HEK293 (cell line): ENCODE data around the gene B4GALT3.

Experiments
- FEZF1 ChIP-seq: fragments of 450-650 bp; formaldehyde crosslinking; IDR thresholded peaks from 2 replicates; pipeline ENCODE4 v1.5.1; 2016; ENCODE audit warnings: missing biosample characterization, missing genetic modification characterization
- HOXC10 ChIP-seq: sonication (generic); formaldehyde crosslinking; IDR thresholded peaks from 2 replicates; pipeline ENCODE4 v1.8.1; 2023; ENCODE audit warnings: mild to moderate bottlenecking, missing genetic modification reagents
- KLF17 ChIP-seq: fragments of 450-650 bp; formaldehyde crosslinking; IDR thresholded peaks from 2 replicates; pipeline ENCODE4 v1.5.1; 2016; ENCODE audit warnings: missing biosample characterization, missing genetic modification characterization
- KLF9 ChIP-seq: fragments of 450-650 bp; formaldehyde crosslinking; IDR thresholded peaks from 2 replicates; pipeline ENCODE4 v1.5.1; 2016; ENCODE audit warnings: missing biosample characterization, missing genetic modification characterization, low read depth
- MZF1 ChIP-seq: fragments of 450-650 bp; formaldehyde crosslinking; IDR thresholded peaks from 2 replicates; pipeline ENCODE4 v1.5.1; 2017; ENCODE audit warnings: missing biosample characterization, missing genetic modification characterization, borderline replicate concordance
- PRDM1 ChIP-seq: fragments of 450-650 bp; formaldehyde crosslinking; IDR thresholded peaks from 2 replicates; pipeline ENCODE4; 2016; ENCODE audit warnings: missing biosample characterization, missing genetic modification characterization
- SALL2 ChIP-seq: fragments of 450-650 bp; formaldehyde crosslinking; IDR thresholded peaks from 2 replicates; pipeline ENCODE4 v1.5.0; 2017; ENCODE audit warnings: missing biosample characterization, mild to moderate bottlenecking, missing genetic modification characterization, borderline replicate concordance
- SCRT1 ChIP-seq: fragments of 450-650 bp; formaldehyde crosslinking; IDR thresholded peaks from 2 replicates; pipeline ENCODE4 v1.5.1; 2016; ENCODE audit warnings: missing biosample characterization, missing genetic modification characterization, borderline replicate concordance
- TRIM28 ChIP-seq: IDR thresholded peaks from 2 replicates; pipeline ENCODE4 v1.6.1; 2011; ENCODE audit warnings: low read length, control low read depth, borderline replicate concordance
- ZBTB20 ChIP-seq: fragments of 450-650 bp; formaldehyde crosslinking; IDR thresholded peaks from 2 replicates; pipeline ENCODE4 v1.5.1; 2016; ENCODE audit warnings: missing biosample characterization, missing genetic modification characterization
- ZBTB21 ChIP-seq: fragments of 450-650 bp; formaldehyde crosslinking; IDR thresholded peaks from 2 replicates; pipeline ENCODE4 v1.5.1; 2017; ENCODE audit warnings: missing biosample characterization, missing genetic modification characterization
- ZBTB44 ChIP-seq: fragments of 450-650 bp; IDR thresholded peaks from 2 replicates; pipeline ENCODE4 v1.5.1; 2018; ENCODE audit warnings: missing biosample characterization, mild to moderate bottlenecking, missing genetic modification characterization
- ZNF10 ChIP-seq: fragments of 450-650 bp; formaldehyde crosslinking; IDR thresholded peaks from 2 replicates; pipeline ENCODE4 v1.5.1; 2017; ENCODE audit warnings: missing biosample characterization, missing genetic modification characterization
- ZNF18 ChIP-seq: fragments of 450-650 bp; formaldehyde crosslinking; IDR thresholded peaks from 2 replicates; pipeline ENCODE4 v1.5.1; 2016; ENCODE audit warnings: missing biosample characterization, missing genetic modification characterization
- ZNF513 ChIP-seq: fragments of 450-650 bp; IDR thresholded peaks from 2 replicates; pipeline ENCODE4 v1.5.1; 2018; ENCODE audit warnings: missing biosample characterization, missing genetic modification characterization
- ZNF664 ChIP-seq: fragments of 450-650 bp; formaldehyde crosslinking; IDR thresholded peaks from 2 replicates; pipeline ENCODE4 v1.5.1; 2016; ENCODE audit warnings: missing biosample characterization, missing genetic modification characterization
- ZNF692 ChIP-seq: fragments of 450-650 bp; formaldehyde crosslinking; IDR thresholded peaks from 2 replicates; pipeline ENCODE4 v1.5.1; 2016; ENCODE audit warnings: missing biosample characterization, missing genetic modification characterization
- ZNF704 ChIP-seq: fragments of 450-650 bp; formaldehyde crosslinking; IDR thresholded peaks from 2 replicates; pipeline ENCODE4 v1.5.1; 2016; ENCODE audit warnings: missing biosample characterization, missing genetic modification characterization
- ZNF776 ChIP-seq: fragments of 450-650 bp; formaldehyde crosslinking; IDR thresholded peaks from 2 replicates; pipeline ENCODE4 v1.5.0; 2017; ENCODE audit warnings: missing biosample characterization, missing genetic modification characterization, borderline replicate concordance
- TF ChIP-seq, protein P1 (sequence below): fragments of 450-650 bp; formaldehyde crosslinking; IDR thresholded peaks from 2 replicates; pipeline ENCODE4 v1.5.1; 2016; ENCODE audit warnings: missing biosample characterization, missing genetic modification characterization
- TF ChIP-seq, protein P2 (sequence below): fragments of 450-650 bp; formaldehyde crosslinking; IDR thresholded peaks from 2 replicates; pipeline ENCODE4 v1.5.1; 2016; ENCODE audit warnings: missing biosample characterization, missing genetic modification characterization
- TF ChIP-seq, protein P3 (sequence below): fragments of 450-650 bp; formaldehyde crosslinking; IDR thresholded peaks from 2 replicates; pipeline ENCODE4 v1.5.1; 2016; ENCODE audit warnings: missing biosample characterization, missing genetic modification characterization
- TF ChIP-seq, protein P4 (sequence below): fragments of 450-650 bp; formaldehyde crosslinking; IDR thresholded peaks from 2 replicates; pipeline ENCODE4; 2016; ENCODE audit warnings: missing biosample characterization, missing genetic modification characterization
- TF ChIP-seq, protein P5 (sequence below): IDR thresholded peaks from 2 replicates; pipeline ENCODE4 v1.6.1; 2011; ENCODE audit warnings: mild to moderate bottlenecking, low read depth, low read length, borderline replicate concordance

B4GALT3 gene

DNA sequence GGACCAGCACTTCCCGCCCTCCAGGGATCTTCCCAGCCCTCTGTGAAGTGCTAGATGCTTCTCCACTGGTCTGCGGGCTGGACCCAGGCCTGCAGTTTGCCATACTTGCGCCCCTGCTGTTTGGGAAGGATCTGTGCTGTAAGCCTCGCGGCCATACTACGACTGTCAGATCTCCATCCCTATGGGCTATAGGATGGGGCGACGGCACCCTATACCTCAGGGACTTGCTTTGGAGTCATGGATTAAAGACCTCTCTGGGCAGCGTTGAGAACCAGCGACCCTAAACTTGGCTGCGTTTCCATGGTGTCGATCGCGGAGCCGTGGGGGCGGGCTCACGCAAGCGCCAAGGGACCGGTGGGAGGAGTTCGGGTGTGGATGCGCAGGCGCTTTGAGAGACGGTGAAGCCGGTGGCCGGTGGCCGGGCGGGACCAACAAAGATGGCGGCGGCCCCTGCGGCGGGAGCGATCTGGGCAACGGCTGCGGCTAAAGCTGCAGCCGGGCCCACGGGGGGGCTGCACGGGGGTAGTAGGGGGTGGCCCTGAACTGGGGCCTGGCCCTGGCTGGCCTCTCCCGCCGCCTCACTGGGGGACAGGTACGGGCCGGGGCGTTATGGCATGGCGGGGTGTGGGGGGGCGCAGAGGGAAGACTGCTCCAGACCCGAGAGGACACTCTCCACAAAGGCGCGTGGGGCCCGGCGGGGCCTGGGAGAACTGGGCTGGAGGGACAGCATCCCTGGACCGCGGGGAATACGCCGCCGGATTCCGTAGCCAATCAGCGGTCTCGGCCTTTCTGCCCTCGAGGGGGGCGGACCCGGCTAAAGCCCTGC is 18.0 kb downstream of the B4GALT3 start, which contains the start of gene USP21 (continued):
- TF ChIP-seq, protein P1, sequence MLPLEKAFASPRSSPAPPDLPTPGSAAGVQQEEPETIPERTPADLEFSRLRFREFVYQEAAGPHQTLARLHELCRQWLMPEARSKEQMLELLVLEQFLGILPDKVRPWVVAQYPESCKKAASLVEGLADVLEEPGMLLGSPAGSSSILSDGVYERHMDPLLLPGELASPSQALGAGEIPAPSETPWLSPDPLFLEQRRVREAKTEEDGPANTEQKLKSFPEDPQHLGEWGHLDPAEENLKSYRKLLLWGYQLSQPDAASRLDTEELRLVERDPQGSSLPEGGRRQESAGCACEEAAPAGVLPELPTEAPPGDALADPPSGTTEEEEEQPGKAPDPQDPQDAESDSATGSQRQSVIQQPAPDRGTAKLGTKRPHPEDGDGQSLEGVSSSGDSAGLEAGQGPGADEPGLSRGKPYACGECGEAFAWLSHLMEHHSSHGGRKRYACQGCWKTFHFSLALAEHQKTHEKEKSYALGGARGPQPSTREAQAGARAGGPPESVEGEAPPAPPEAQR (tag by site-specific recombination) = 0 out of 2 replicates have a peak, but pooled peaks have one; percentile 12
- TF ChIP-seq ZNF704 (tag by site-specific recombination) (no peak), ZNF776 (tag by site-specific recombination) (no peak), ZBTB20 (tag by site-specific recombination) (peak; percentile 29; the same call in 1 of the 2 replicates), SALL2 (no peak), PRDM1 (tag by site-specific recombination) (no peak), SCRT1 (tag by site-specific recombination) (no peak), ZNF692 (peak; percentile 83), ZNF18 (no peak), KLF9 (tag by site-specific recombination) (peak; percentile 50; the same call in 1 of the 2 replicates), TRIM28 (no peak), MZF1 (tag by site-specific recombination) (no peak), ZNF10 (tag by site-specific recombination) (no peak), HOXC10 (CRISPR knock-in tag) (no peak), FEZF1 (tag by site-specific recombination) (no peak), ZNF513 (no peak), ZBTB21 (tag by site-specific recombination) (0 out of 2 replicates have a peak, but pooled peaks have one; percentile 19), ZNF664 (no peak), KLF17 (tag by site-specific recombination) (no peak; the same call in 1 of the 2 replicates), ZBTB44 (no peak)
- TF ChIP-seq, protein P2, sequence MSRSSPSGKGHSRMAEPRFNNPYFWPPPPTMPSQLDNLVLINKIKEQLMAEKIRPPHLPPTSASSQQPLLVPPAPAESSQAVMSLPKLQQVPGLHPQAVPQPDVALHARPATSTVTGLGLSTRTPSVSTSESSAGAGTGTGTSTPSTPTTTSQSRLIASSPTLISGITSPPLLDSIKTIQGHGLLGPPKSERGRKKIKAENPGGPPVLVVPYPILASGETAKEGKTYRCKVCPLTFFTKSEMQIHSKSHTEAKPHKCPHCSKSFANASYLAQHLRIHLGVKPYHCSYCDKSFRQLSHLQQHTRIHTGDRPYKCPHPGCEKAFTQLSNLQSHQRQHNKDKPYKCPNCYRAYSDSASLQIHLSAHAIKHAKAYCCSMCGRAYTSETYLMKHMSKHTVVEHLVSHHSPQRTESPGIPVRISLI (tag by site-specific recombination) = no peak
- TF ChIP-seq, protein P3, sequence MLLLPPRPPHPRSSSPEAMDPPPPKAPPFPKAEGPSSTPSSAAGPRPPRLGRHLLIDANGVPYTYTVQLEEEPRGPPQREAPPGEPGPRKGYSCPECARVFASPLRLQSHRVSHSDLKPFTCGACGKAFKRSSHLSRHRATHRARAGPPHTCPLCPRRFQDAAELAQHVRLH (tag by site-specific recombination) = peak; percentile 49; the same call in 1 of the 2 replicates
- TF ChIP-seq, protein P4, sequence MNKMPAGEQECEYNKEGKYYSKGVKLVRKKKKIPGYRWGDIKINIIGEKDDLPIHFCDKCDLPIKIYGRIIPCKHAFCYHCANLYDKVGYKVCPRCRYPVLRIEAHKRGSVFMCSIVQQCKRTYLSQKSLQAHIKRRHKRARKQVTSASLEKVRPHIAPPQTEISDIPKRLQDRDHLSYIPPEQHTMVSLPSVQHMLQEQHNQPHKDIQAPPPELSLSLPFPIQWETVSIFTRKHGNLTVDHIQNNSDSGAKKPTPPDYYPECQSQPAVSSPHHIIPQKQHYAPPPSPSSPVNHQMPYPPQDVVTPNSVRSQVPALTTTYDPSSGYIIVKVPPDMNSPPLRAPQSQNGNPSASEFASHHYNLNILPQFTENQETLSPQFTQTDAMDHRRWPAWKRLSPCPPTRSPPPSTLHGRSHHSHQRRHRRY (tag by site-specific recombination) = no peak
- TF ChIP-seq, protein P5, sequence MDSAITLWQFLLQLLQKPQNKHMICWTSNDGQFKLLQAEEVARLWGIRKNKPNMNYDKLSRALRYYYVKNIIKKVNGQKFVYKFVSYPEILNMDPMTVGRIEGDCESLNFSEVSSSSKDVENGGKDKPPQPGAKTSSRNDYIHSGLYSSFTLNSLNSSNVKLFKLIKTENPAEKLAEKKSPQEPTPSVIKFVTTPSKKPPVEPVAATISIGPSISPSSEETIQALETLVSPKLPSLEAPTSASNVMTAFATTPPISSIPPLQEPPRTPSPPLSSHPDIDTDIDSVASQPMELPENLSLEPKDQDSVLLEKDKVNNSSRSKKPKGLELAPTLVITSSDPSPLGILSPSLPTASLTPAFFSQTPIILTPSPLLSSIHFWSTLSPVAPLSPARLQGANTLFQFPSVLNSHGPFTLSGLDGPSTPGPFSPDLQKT = no peak
